Mesendoderm (in vitro differentiated cells): ENCODE measurements around the gene RASGRP3.

Experiments used
- DNase-seq: peaks from one replicate; pipeline ENCODE4 v3.0.0; 2013
- H2AK5ac ChIP-seq: 2 replicates; pipeline ENCODE4 v1.6.1; 2013; ENCODE audit warnings: low read length, inconsistent platforms
- H2BK120ac ChIP-seq: 2 replicates; pipeline ENCODE4 v1.6.1; 2013; ENCODE audit warnings: low read depth, mild to moderate bottlenecking, low read length, moderate library complexity, mixed read lengths
- H2BK15ac ChIP-seq: replicated peaks from 2 replicates; pipeline ENCODE4 v1.6.1; 2013; ENCODE audit warnings: low read depth, mild to moderate bottlenecking, moderate library complexity
- H2BK5ac ChIP-seq: 2 replicates; pipeline ENCODE4 v1.6.1; 2013; ENCODE audit warnings: low read length, inconsistent platforms
- H3K18ac ChIP-seq: 2 replicates; pipeline ENCODE4 v1.6.1; 2013; ENCODE audit warnings: mild to moderate bottlenecking, low read length, mixed read lengths
- H3K23ac ChIP-seq: one replicate; pipeline ENCODE4 v1.6.1; 2013; ENCODE audit warnings: low read length
- H3K27ac ChIP-seq: 2 replicates; pipeline ENCODE4 v1.5.1; 2013; ENCODE audit warnings: low read depth, mild to moderate bottlenecking, inconsistent platforms, low read length, moderate library complexity
- H3K27me3 ChIP-seq: 2 replicates; pipeline ENCODE4 v1.6.1; 2013; ENCODE audit warnings: low read length, control low read depth, mild to moderate bottlenecking, inconsistent platforms; ENCODE audit not compliant: insufficient read depth, poor library complexity
- H3K36me3 ChIP-seq: 2 replicates; pipeline ENCODE4 v1.6.1; 2013; ENCODE audit warnings: low read length, inconsistent platforms; ENCODE audit not compliant: control insufficient read depth, insufficient read depth
- H3K4ac ChIP-seq: one replicate; pipeline ENCODE4 v1.6.1; 2013; ENCODE audit warnings: low read depth, mild to moderate bottlenecking, low read length, moderate library complexity
- H3K4me1 ChIP-seq: 2 replicates; pipeline ENCODE4 v1.6.1; 2013; ENCODE audit warnings: low read depth, low read length, inconsistent platforms; ENCODE audit not compliant: control insufficient read depth
- H3K4me2 ChIP-seq: 2 replicates; pipeline ENCODE4 v1.6.1; 2013; ENCODE audit warnings: low read length
- H3K4me3 ChIP-seq: 2 replicates; pipeline ENCODE4 v1.5.1; 2013; ENCODE audit warnings: mild to moderate bottlenecking, low read length
- H3K56ac ChIP-seq: one replicate; pipeline ENCODE4 v1.6.1; 2013; ENCODE audit warnings: low read length
- H3K79me1 ChIP-seq: 2 replicates; pipeline ENCODE4 v1.6.1; 2013; ENCODE audit warnings: low read length, inconsistent platforms
- H3K79me2 ChIP-seq: 2 replicates; pipeline ENCODE4 v1.6.1; 2013; ENCODE audit warnings: mild to moderate bottlenecking, low read length; ENCODE audit not compliant: control insufficient read depth, insufficient read depth
- H3K9ac ChIP-seq: 2 replicates; pipeline ENCODE4 v1.6.1; 2013; ENCODE audit warnings: low read length, inconsistent platforms
- H4K5ac ChIP-seq: one replicate; pipeline ENCODE4 v1.6.1; 2013; ENCODE audit warnings: low read length
- H4K8ac ChIP-seq: one replicate; pipeline ENCODE4 v1.6.1; 2013; ENCODE audit warnings: low read depth, mild to moderate bottlenecking, control low read depth, low read length, moderate library complexity
- WGBS: extraction: QIAGEN DNeasy Blood & Tissue Kit; methylation state at CpG from one replicate; pipeline ENCODE4 v1.1.7; 2013; ENCODE audit warnings: low lambda C conversion rate, missing lambda C conversion rate; ENCODE audit not compliant: insufficient coverage; ENCODE audit errors: extremely low coverage; 5-methylcytosine and 5-hydroxymethylcytosine counted together

The RASGRP3 gene

GRCh38 chr2:33448220-33448899 is 28.1 kb upstream of the RASGRP3 start:
- H3K4me2 ChIP-seq, result no peak overlapping the region
- H2BK15ac ChIP-seq, result no peak overlapping the region
- no peak overlapping the region for H3K23ac ChIP-seq
- H3K56ac ChIP-seq, result no peak overlapping the region
- H3K36me3 ChIP-seq, result no peaks in the 10 kb centered on the region
- no peak overlapping the region for H3K4me3 ChIP-seq
- no peak overlapping the region for H2BK120ac ChIP-seq
- no peak overlapping the region for H4K5ac ChIP-seq
- no peaks in the 10 kb centered on the region for H3K79me1 ChIP-seq
- no peak overlapping the region for H3K9ac ChIP-seq
- no peak overlapping the region for H3K27ac ChIP-seq
- H2BK5ac ChIP-seq, result no peak overlapping the region
- H3K27me3 ChIP-seq, result no peaks in the 10 kb centered on the region
- WGBS, result no CpG with 5 or more reads among the region's 2 CpGs
- no peak overlapping the region for H3K4ac ChIP-seq
- no peak overlapping the region for H3K18ac ChIP-seq
- no peak overlapping the region for H4K8ac ChIP-seq
- DNase-seq, result no peak
- no peak overlapping the region for H2AK5ac ChIP-seq
- H3K79me2 ChIP-seq, result no peaks in the 10 kb centered on the region
- H3K4me1 ChIP-seq, result no peaks in the 10 kb centered on the region

GRCh38 chr2:33451214-33451613 is 25.2 kb upstream of the RASGRP3 start:
- Histone ChIP-seq H3K4me1 (no peaks in the 10 kb centered on the region), H3K56ac (no peak overlapping the region), H3K18ac (no peak overlapping the region), H3K23ac (no peak overlapping the region), H2BK5ac (no peak overlapping the region), H3K27me3 (no peaks in the 10 kb centered on the region), H3K9ac (no peak overlapping the region), H3K79me1 (no peaks in the 10 kb centered on the region), H4K5ac (no peak overlapping the region), H3K79me2 (no peaks in the 10 kb centered on the region), H3K4ac (no peak overlapping the region), H3K4me2 (no peak overlapping the region), H2BK120ac (no peak overlapping the region), H3K4me3 (no peak overlapping the region), H3K36me3 (no peaks in the 10 kb centered on the region), H2AK5ac (no peak overlapping the region), H2BK15ac (no peak overlapping the region), H4K8ac (no peak overlapping the region), H3K27ac (no peak overlapping the region)
- DNase-seq, result no peak
- WGBS, result no CpG with 5 or more reads among the region's 1 CpG

GRCh38 chr2:33451825-33452224 is 24.6 kb upstream of the RASGRP3 start:
- H3K79me1 ChIP-seq, result no peaks in the 10 kb centered on the region
- no peak overlapping the region for H3K4ac ChIP-seq
- no peak overlapping the region for H4K5ac ChIP-seq
- H3K23ac ChIP-seq, result no peak overlapping the region
- no peak overlapping the region for H3K18ac ChIP-seq
- H3K27me3 ChIP-seq, result no peaks in the 10 kb centered on the region
- H3K4me1 ChIP-seq, result no peaks in the 10 kb centered on the region
- no peak overlapping the region for H3K4me3 ChIP-seq
- no peak overlapping the region for H2AK5ac ChIP-seq
- no CpG with 5 or more reads among the region's 1 CpG for WGBS
- no peak overlapping the region for H2BK120ac ChIP-seq
- no peak overlapping the region for H3K27ac ChIP-seq
- H3K79me2 ChIP-seq, result no peaks in the 10 kb centered on the region
- no peak overlapping the region for H3K9ac ChIP-seq
- no peak for DNase-seq
- H3K4me2 ChIP-seq, result no peak overlapping the region
- no peaks in the 10 kb centered on the region for H3K36me3 ChIP-seq
- no peak overlapping the region for H3K56ac ChIP-seq
- H4K8ac ChIP-seq, result no peak overlapping the region
- H2BK5ac ChIP-seq, result no peak overlapping the region
- H2BK15ac ChIP-seq, result no peak overlapping the region

- H2BK5ac ChIP-seq, result no peak overlapping the region
- H3K18ac ChIP-seq, result no peak overlapping the region
- H3K9ac ChIP-seq, result no peak overlapping the region
- DNase-seq, result no peak
- no peak overlapping the region for H3K4me3 ChIP-seq
- H3K23ac ChIP-seq, result no peak overlapping the region
- no peak overlapping the region for H2BK15ac ChIP-seq
- H2BK120ac ChIP-seq, result no peak overlapping the region
- H4K5ac ChIP-seq, result no peak overlapping the region
- no peaks in the 10 kb centered on the region for H3K36me3 ChIP-seq
- no peak overlapping the region for H3K4me2 ChIP-seq
- H4K8ac ChIP-seq, result no peak overlapping the region
- no peak overlapping the region for H3K56ac ChIP-seq
- no peaks in the 10 kb centered on the region for H3K4me1 ChIP-seq
- H3K79me1 ChIP-seq, result no peaks in the 10 kb centered on the region
- no peak overlapping the region for H3K27ac ChIP-seq
- H3K79me2 ChIP-seq, result no peaks in the 10 kb centered on the region
- no peak overlapping the region for H2AK5ac ChIP-seq
- H3K27me3 ChIP-seq, result no peaks in the 10 kb centered on the region
- no peak overlapping the region for H3K4ac ChIP-seq
These were observed 23.9 kb upstream of the RASGRP3 start for GRCh38 chr2:33452545-33452944.

- no peak overlapping the region for H4K8ac ChIP-seq
- no peak overlapping the region for H4K5ac ChIP-seq
- H2BK5ac ChIP-seq, result no peak overlapping the region
- no peaks in the 10 kb centered on the region for H3K36me3 ChIP-seq
- H3K79me1 ChIP-seq, result no peaks in the 10 kb centered on the region
- no peak overlapping the region for H3K9ac ChIP-seq
- no peak for DNase-seq
- H3K23ac ChIP-seq, result no peak overlapping the region
- no peak overlapping the region for H3K4me3 ChIP-seq
- H3K56ac ChIP-seq, result no peak overlapping the region
- H3K4me2 ChIP-seq, result no peak overlapping the region
- no peak overlapping the region for H3K18ac ChIP-seq
- no peaks in the 10 kb centered on the region for H3K79me2 ChIP-seq
- H3K27ac ChIP-seq, result no peak overlapping the region
- no peak overlapping the region for H2BK15ac ChIP-seq
- H2BK120ac ChIP-seq, result no peak overlapping the region
- no peak overlapping the region for H2AK5ac ChIP-seq
- peaks cover 1% of the 10 kb centered on the region for H3K4me1 ChIP-seq
- no peaks in the 10 kb centered on the region for H3K27me3 ChIP-seq
- H3K4ac ChIP-seq, result no peak overlapping the region
These were observed 22.5 kb upstream of the RASGRP3 start for GRCh38 chr2:33453905-33454479.
